ENCODE results near the gene BACE2. TPM values are rescaled to one million over a fixed set of nuclear protein-coding genes. Genes with fewer than 3 reads are reported as not detected.

BACE2 gene
- total and polyA plus RNA-seq, 11 donors: 3.8 to 30.3 (median 15.6) TPM

DNA sequence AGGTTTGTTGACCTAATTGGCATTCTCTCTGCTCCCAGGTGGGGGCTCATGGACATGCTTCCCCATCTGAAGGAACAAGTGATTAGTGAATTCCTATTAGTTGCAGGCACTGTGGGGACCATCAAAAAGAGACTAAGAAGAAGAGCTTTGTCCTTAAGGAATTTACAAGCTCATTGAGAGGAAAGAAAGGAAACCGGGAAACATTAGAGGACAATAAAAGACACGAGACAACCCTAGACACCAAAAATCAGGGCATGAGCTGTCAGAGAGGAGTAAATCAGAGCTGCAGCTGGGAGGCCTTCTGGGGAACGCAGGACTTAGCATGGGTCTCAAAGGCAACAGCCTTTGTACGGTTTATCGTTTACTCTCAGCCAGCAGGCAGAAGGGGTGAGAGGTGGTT is 45.1 kb downstream of the BACE2 start:
- ATAC-seq (no peak), DNase-seq (no peak)
- Histone ChIP-seq H3K27me3 (no peaks in the 10 kb centered on the region), H3K27ac (no peak overlapping the region), H3K36me3 (peaks cover 0 to 3% (median 0%) of the 10 kb centered on the region in 9 donors), H3K4me1 (peaks cover 0 to 25% (median 5%) of the 10 kb centered on the region in 12 donors), H3K4me3 (no peak overlapping the region), H3K9me3 (no peaks in the 10 kb centered on the region)
- TF ChIP-seq POLR2A (IDR thresholded peaks at IDR 0.05): no peak
- TF ChIP-seq, protein P1, sequence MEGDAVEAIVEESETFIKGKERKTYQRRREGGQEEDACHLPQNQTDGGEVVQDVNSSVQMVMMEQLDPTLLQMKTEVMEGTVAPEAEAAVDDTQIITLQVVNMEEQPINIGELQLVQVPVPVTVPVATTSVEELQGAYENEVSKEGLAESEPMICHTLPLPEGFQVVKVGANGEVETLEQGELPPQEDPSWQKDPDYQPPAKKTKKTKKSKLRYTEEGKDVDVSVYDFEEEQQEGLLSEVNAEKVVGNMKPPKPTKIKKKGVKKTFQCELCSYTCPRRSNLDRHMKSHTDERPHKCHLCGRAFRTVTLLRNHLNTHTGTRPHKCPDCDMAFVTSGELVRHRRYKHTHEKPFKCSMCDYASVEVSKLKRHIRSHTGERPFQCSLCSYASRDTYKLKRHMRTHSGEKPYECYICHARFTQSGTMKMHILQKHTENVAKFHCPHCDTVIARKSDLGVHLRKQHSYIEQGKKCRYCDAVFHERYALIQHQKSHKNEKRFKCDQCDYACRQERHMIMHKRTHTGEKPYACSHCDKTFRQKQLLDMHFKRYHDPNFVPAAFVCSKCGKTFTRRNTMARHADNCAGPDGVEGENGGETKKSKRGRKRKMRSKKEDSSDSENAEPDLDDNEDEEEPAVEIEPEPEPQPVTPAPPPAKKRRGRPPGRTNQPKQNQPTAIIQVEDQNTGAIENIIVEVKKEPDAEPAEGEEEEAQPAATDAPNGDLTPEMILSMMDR (IDR thresholded peaks at IDR 0.05): no peak
- intact Hi-C loops (cut with DNase I): no loop called here
- WGBS, 4 donors: 83 to 93% (median 92%) methylated on average over 5 of the region's 5 CpGs

DNA sequence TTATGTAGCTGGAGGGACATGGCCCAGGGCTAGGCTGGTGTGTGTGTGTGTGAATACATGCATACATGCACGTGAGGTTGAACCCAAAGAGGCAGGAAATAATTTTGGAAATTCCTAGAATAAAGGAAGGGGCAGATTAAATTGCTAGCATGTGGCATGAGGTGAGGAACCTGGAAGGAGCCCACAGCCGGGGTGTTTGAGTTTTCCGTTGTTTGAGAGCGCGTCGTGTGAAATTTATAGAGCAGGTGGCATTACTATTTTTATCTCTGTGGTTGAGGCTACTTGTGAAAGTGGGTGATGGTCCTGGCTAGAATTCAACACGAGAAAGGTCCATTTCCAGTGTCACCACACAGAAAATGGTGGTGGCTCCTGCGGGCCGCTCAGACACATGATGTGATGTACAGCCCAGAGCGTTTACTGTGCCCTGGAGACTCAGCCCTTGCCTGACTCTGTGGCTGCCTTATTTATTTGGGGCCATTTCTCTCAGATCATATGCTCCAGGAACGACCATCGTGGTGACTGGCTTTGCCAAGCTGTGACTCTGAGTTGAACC is 48.0 kb downstream of the BACE2 start:
- no peak for ATAC-seq
- H3K36me3 ChIP-seq: no peaks in the 10 kb centered on the region
- H3K27ac ChIP-seq: no peak overlapping the region
- no peak for TF ChIP-seq POLR2A (IDR thresholded peaks at IDR 0.05)
- TF ChIP-seq, protein P1 (IDR thresholded peaks at IDR 0.05): no peak
- no peak for DNase-seq
- 84 to 93% (median 89%) methylated on average over 11 to 12 of the region's 12 CpGs for WGBS, 4 donors
- H3K27me3 ChIP-seq: no peaks in the 10 kb centered on the region
- H3K9me3 ChIP-seq: no peaks in the 10 kb centered on the region
- peaks cover 0 to 21% (median 1%) of the 10 kb centered on the region in 12 donors for H3K4me1 ChIP-seq
- intact Hi-C loops (cut with DNase I): loop anchor here in 1 of 10 donors (1.0 kb wide), 1 partner anchor 47 kb away; no protein-coding TSS in a partner anchor
- H3K4me3 ChIP-seq: no peak overlapping the region

DNA sequence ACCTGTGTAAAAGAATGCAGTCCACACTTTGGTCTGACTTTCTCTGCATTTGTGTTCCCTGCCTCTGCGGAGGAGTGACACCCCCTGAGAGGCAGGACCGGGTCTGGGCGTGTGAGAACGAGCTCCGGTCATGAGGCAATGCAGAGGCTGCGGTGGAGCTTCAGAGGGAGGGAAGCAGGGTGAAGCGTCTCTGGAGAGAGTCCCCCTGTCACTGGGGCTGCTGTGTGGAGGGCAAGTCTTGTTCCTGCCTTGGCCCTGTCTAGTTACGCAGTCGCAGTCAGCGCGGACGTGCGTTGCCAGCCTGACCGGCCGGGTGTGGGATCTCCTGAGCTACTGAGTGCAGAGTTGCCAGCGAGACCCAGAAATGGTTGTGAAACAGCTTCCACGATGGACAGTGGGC is 48.5 kb downstream of the BACE2 start:
- peak overlapping the region in 1 of 12 donors; percentile 3 for H3K27ac ChIP-seq
- no peak for DNase-seq
- no peak for ATAC-seq

DNA sequence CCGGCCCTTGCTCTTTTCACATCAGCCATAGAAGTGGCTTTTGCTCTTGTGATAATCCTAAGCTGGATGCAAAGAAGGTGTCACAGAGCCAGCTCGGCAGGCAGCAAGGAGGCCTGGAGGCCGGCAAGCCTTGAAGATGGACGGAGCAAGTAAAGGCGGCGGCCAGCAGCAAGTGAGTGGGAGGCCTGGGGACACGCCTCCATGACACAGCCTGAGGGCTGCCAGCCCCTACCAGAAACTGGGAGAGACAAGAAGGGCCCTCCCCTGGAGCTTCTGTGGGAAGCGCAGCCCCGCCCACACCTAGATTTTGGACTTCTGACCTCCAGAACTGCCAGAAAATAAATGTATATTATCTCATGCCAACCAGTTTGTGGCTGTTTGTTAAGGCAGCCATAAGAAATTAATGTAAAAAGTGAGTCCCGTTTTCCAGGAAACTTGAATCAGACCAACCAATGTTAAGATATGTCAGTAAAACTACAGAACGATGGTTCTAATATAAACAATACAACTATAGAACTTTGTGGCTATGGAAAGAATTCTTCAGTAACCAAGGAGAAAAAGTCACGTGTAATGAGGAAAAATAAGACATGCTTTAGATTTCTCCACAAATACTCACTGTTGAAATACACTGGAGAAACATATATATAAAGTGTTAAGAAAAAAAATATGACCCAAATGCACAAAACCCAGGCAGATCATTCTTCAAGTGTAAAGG is 49.9 kb downstream of the BACE2 start:
- WGBS, 4 donors: 74 to 85% (median 80%) methylated on average over 11 to 12 of the region's 12 CpGs
- intact Hi-C loops (cut with DNase I): no loop called here
- peak overlapping the region in 1 of 12 donors; percentile 19 for H3K4me3 ChIP-seq
- H3K36me3 ChIP-seq: no peaks in the 10 kb centered on the region
- peaks cover 0 to 15% (median under 1%) of the 10 kb centered on the region in 12 donors for H3K4me1 ChIP-seq
- H3K27me3 ChIP-seq: no peaks in the 10 kb centered on the region
- no peaks in the 10 kb centered on the region for H3K9me3 ChIP-seq
- DNase-seq (peak; percentile 45 to 69 (median 64)), ATAC-seq (peak; percentile 39 to 92 (median 84))
- TF ChIP-seq, protein P1 (IDR thresholded peaks at IDR 0.05): no peak
- TF ChIP-seq POLR2A (IDR thresholded peaks at IDR 0.05): no peak
- peak overlapping the region in 5 of 12 donors; percentile 18 to 59 (median 46) for H3K27ac ChIP-seq

More for the DNA sequence above, 48.5 kb downstream of the BACE2 start:
- intact Hi-C loops (cut with DNase I): no loop called here
- no peaks in the 10 kb centered on the region for H3K27me3 ChIP-seq
- TF ChIP-seq POLR2A (IDR thresholded peaks at IDR 0.05): no peak
- TF ChIP-seq, protein P1 (IDR thresholded peaks at IDR 0.05): no peak
- WGBS, 4 donors: 93 to 97% (median 95%) methylated on average over 17 of the region's 17 CpGs
- H3K9me3 ChIP-seq: no peaks in the 10 kb centered on the region
- H3K36me3 ChIP-seq: no peaks in the 10 kb centered on the region
- peaks cover 0 to 21% (median 1%) of the 10 kb centered on the region in 12 donors for H3K4me1 ChIP-seq
- H3K4me3 ChIP-seq: no peak overlapping the region
